Hypothalamus (tissue), 51 donors: ENCODE measurements around the gene CEP72.
"Not testable (repeated sequence)": the region's sequence is repeated elsewhere in the genome, so short reads cannot be mapped to it uniquely, and the experiment has no call there.

Experiments used
- DNase-seq, 51 donors: peaks; one replicate each; lab custom pipeline; 2025; lab: John Stamatoyannopoulos, UW

CEP72 gene

GRCh38 chr5:579746-580366 lies 32.3 kb upstream of the CEP72 start:
- DNase-seq: no peak

- no peak for DNase-seq
These were observed 31.7 kb upstream of the CEP72 start for GRCh38 chr5:580436-580835.

- DNase-seq: no peak
These were observed 30.9 kb upstream of the CEP72 start for GRCh38 chr5:581266-581665.

- no peak for DNase-seq
These were observed 30.2 kb upstream of the CEP72 start for GRCh38 chr5:581941-582340.

- not testable (repeated sequence) for DNase-seq
These were observed 29.7 kb upstream of the CEP72 start for GRCh38 chr5:582445-582844.

GRCh38 chr5:582936-583635 lies 29.1 kb upstream of the CEP72 start:
- no peak for DNase-seq

- DNase-seq: no peak
These were observed 28.5 kb upstream of the CEP72 start for GRCh38 chr5:583645-584044.

- DNase-seq: no peak
These were observed 27.9 kb upstream of the CEP72 start for GRCh38 chr5:584216-584615.

- no peak for DNase-seq
These were observed 27.3 kb upstream of the CEP72 start for GRCh38 chr5:584846-585245.

- DNase-seq: no peak
These were observed 26.6 kb upstream of the CEP72 start for GRCh38 chr5:585556-585955.

GRCh38 chr5:585962-586628 lies 26.0 kb upstream of the CEP72 start:
- no peak for DNase-seq

- DNase-seq: no peak
These were observed 25.3 kb upstream of the CEP72 start for GRCh38 chr5:586751-587285.

GRCh38 chr5:587403-587802 lies 24.7 kb upstream of the CEP72 start:
- DNase-seq: no peak

GRCh38 chr5:588406-588995 lies 23.6 kb upstream of the CEP72 start:
- DNase-seq: no peak

GRCh38 chr5:589173-589572 lies 23.0 kb upstream of the CEP72 start:
- no peak for DNase-seq

GRCh38 chr5:589588-589987 lies 22.6 kb upstream of the CEP72 start:
- DNase-seq: no peak

GRCh38 chr5:590346-590745 lies 21.8 kb upstream of the CEP72 start:
- no peak for DNase-seq

GRCh38 chr5:591746-592145 lies 20.4 kb upstream of the CEP72 start:
- DNase-seq: no peak

- no peak for DNase-seq
These were observed 20.0 kb upstream of the CEP72 start for GRCh38 chr5:592158-592557.

GRCh38 chr5:593511-593910 lies 18.6 kb upstream of the CEP72 start:
- DNase-seq: no peak

- no peak for DNase-seq
These were observed 17.8 kb upstream of the CEP72 start for GRCh38 chr5:594226-594860.
